SK-N-SH treated with all-trans-retinoic acid at 6 μM for 48 hours (cell line): Measurements from ENCODE around the gene CLIP1.
A peak's percentile ranks its signal among the peaks of the same experiment; 100 is the strongest.

Experiments
- ATAC-seq: fragments of 200-7000 bp; cut with Tn5 transposase; 3 replicates; pipeline ENCODE4 v1.9.1; 2020; ENCODE audit warnings: mild to moderate bottlenecking, moderate library complexity
- ARNTL ChIP-seq: fragments of 450-650 bp; formaldehyde crosslinking; IDR thresholded peaks from 2 replicates; pipeline ENCODE4 v1.5.0; 2020; ENCODE audit warnings: low read depth, mild to moderate bottlenecking, moderate library complexity, borderline replicate concordance
- BACH2 ChIP-seq: fragments of 250-450 bp; sonication (Bioruptor Pico); IDR thresholded peaks from 2 replicates; pipeline ENCODE4 v1.9.0; 2021; ENCODE audit warnings: mild to moderate bottlenecking, borderline replicate concordance
- CREB5 ChIP-seq: fragments of 250-450 bp; sonication (Bioruptor Pico); IDR thresholded peaks from 2 replicates; pipeline ENCODE4 v1.5.1; 2020; ENCODE audit warnings: low read depth, mild to moderate bottlenecking, moderate library complexity
- CSDC2 ChIP-seq: fragments of 250-450 bp; sonication (Bioruptor Pico); IDR thresholded peaks from 2 replicates; pipeline ENCODE4 v1.5.0; 2020; ENCODE audit warnings: mild to moderate bottlenecking, moderate library complexity
- CSRNP3 ChIP-seq: fragments of 250-450 bp; sonication (Bioruptor Pico); IDR thresholded peaks from 2 replicates; pipeline ENCODE4 v1.5.1; 2021; ENCODE audit warnings: mild to moderate bottlenecking, moderate library complexity
- ESRRG ChIP-seq: fragments of 250-450 bp; sonication (Bioruptor Pico); IDR thresholded peaks from 2 replicates; pipeline ENCODE4 v1.6.1; 2021; ENCODE audit warnings: mild to moderate bottlenecking
- GLIS3 ChIP-seq: fragments of 250-450 bp; sonication (Bioruptor Pico); IDR thresholded peaks from 2 replicates; pipeline ENCODE4 v1.5.0; 2020; ENCODE audit warnings: mild to moderate bottlenecking, moderate library complexity
- PATZ1 ChIP-seq: fragments of 250-450 bp; sonication (Bioruptor Pico); IDR thresholded peaks from 2 replicates; pipeline ENCODE4 v1.8.0; 2020; ENCODE audit warnings: mild to moderate bottlenecking, moderate library complexity, borderline replicate concordance
- POU6F1 ChIP-seq: fragments of 250-450 bp; sonication (Bioruptor Pico); IDR thresholded peaks from 2 replicates; pipeline ENCODE4 v1.8.0; 2021; ENCODE audit warnings: low read depth, mild to moderate bottlenecking, moderate library complexity, borderline replicate concordance
- PPARA ChIP-seq: fragments of 250-450 bp; sonication (Bioruptor Pico); IDR thresholded peaks from 2 replicates; pipeline ENCODE4 v1.5.0; 2020; ENCODE audit warnings: mild to moderate bottlenecking, borderline replicate concordance
- RARB ChIP-seq: fragments of 250-450 bp; sonication (Bioruptor Pico); IDR thresholded peaks from 2 replicates; pipeline ENCODE4 v1.8.0; 2021; ENCODE audit warnings: mild to moderate bottlenecking, moderate library complexity
- SNAI2 ChIP-seq: fragments of 250-450 bp; sonication (Bioruptor Pico); IDR thresholded peaks from 2 replicates; pipeline ENCODE4 v1.5.0; 2020; ENCODE audit warnings: mild to moderate bottlenecking, moderate library complexity
- TCF4 ChIP-seq: fragments of 250-450 bp; sonication (Bioruptor Pico); IDR thresholded peaks from 2 replicates; pipeline ENCODE4 v1.8.0; 2021; ENCODE audit warnings: mild to moderate bottlenecking, moderate library complexity, borderline replicate concordance
- TOX ChIP-seq: fragments of 250-450 bp; sonication (Bioruptor Pico); IDR thresholded peaks from 2 replicates; pipeline ENCODE4 v1.8.0; 2021; ENCODE audit warnings: mild to moderate bottlenecking, moderate library complexity, borderline replicate concordance
- TSHZ2 ChIP-seq: fragments of 250-450 bp; sonication (Bioruptor Pico); IDR thresholded peaks from 2 replicates; pipeline ENCODE4 v1.5.0; 2020; ENCODE audit warnings: mild to moderate bottlenecking, moderate library complexity
- ZC3H10 ChIP-seq: fragments of 250-450 bp; sonication (Bioruptor Pico); IDR thresholded peaks from 2 replicates; pipeline ENCODE4 v1.5.1; 2021; ENCODE audit warnings: mild to moderate bottlenecking, moderate library complexity
- ZFP3 ChIP-seq: fragments of 250-450 bp; sonication (Bioruptor Pico); IDR thresholded peaks from 2 replicates; pipeline ENCODE4 v1.5.0; 2020; ENCODE audit warnings: mild to moderate bottlenecking, moderate library complexity
- ZFP30 ChIP-seq: fragments of 450-650 bp; formaldehyde crosslinking; IDR thresholded peaks from 2 replicates; pipeline ENCODE4 v1.5.0; 2022; ENCODE audit warnings: mild to moderate bottlenecking, moderate library complexity
- ZNF565 ChIP-seq: fragments of 450-650 bp; formaldehyde crosslinking; conservative IDR thresholded peaks from 2 replicates; pipeline ENCODE4 v1.5.0; 2020; ENCODE audit warnings: low read depth, mild to moderate bottlenecking, moderate library complexity
- ZNF70 ChIP-seq: fragments of 450-650 bp; formaldehyde crosslinking; IDR thresholded peaks from 2 replicates; pipeline ENCODE4 v1.5.0; 2020; ENCODE audit warnings: mild to moderate bottlenecking, moderate library complexity

Gene CLIP1

GRCh38 chr12:122318607-122319605 lies 103.6 kb downstream of the CLIP1 start:
- no peak for TF ChIP-seq RARB
- no peak for TF ChIP-seq TCF4 (CRISPR knock-in tag)
- no peak for TF ChIP-seq SNAI2 (CRISPR knock-in tag)
- no peak for TF ChIP-seq ARNTL
- no peak for TF ChIP-seq PATZ1 (CRISPR knock-in tag)
- TF ChIP-seq PPARA: no peak
- TF ChIP-seq ZC3H10 (CRISPR knock-in tag): no peak
- TF ChIP-seq BACH2 (CRISPR knock-in tag): no peak
- TF ChIP-seq CSDC2 (CRISPR knock-in tag): no peak
- peak; percentile 84 for ATAC-seq

- TF ChIP-seq TSHZ2 (CRISPR knock-in tag) (no peak), PPARA (no peak), TCF4 (CRISPR knock-in tag) (no peak), SNAI2 (CRISPR knock-in tag) (no peak), ESRRG (CRISPR knock-in tag) (no peak), CSRNP3 (CRISPR knock-in tag) (no peak), ZNF565 (CRISPR knock-in tag) (no peak), GLIS3 (CRISPR knock-in tag) (no peak), ZFP30 (no peak), RARB (no peak), TOX (CRISPR knock-in tag) (no peak), CREB5 (no peak), BACH2 (CRISPR knock-in tag) (no peak), ZNF70 (CRISPR knock-in tag) (no peak), ZC3H10 (CRISPR knock-in tag) (no peak)
- TF ChIP-seq, all 23 proteins: peak for 0
- no peak for ATAC-seq
Observed at GRCh38 chr12:122312926-122313325, 109.5 kb downstream of the CLIP1 start.

GRCh38 chr12:122311696-122312095 lies 110.8 kb downstream of the CLIP1 start:
- TF ChIP-seq TOX (CRISPR knock-in tag) (no peak), ZFP30 (no peak), GLIS3 (CRISPR knock-in tag) (no peak)
- no peak for ATAC-seq

GRCh38 chr12:122310626-122311333 lies 111.7 kb downstream of the CLIP1 start:
- no peak for ATAC-seq
- TF ChIP-seq CREB5 (no peak), ZNF565 (CRISPR knock-in tag) (no peak), PPARA (no peak), ZFP3 (CRISPR knock-in tag) (no peak), CSRNP3 (CRISPR knock-in tag) (no peak), POU6F1 (no peak), TOX (CRISPR knock-in tag) (no peak)
